ENCODE measurements around the gene OR4C13.
"Not testable (repeated sequence)": the region's sequence is repeated elsewhere in the genome, so short reads cannot be mapped to it uniquely, and the experiment has no call there.

Gene OR4C13

DNA sequence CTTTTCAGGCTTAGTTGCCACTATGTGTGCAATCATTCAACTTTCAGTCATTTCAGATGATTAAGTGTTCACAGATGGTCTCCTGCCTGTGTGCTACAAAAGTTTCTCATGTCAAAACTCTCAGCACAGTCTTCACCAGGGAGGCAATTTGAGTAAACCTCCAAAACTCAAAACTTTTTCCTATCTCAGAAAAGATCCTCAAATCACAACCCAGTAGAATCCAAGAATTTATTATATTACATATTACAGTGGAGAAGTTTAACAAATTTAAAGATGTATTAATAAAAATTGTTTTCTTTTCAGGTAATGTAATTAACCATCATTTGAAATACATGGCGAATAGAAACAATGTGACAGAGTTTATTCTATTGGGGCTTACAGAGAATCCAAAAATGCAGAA, at the start of gene OR4C13:
OR4C13 (plus strand) TSS at position 301 of the 400 bp plus-strand sequence; CDS start at position 333, 32 bp downstream.
- no peak for DNase-seq

DNA sequence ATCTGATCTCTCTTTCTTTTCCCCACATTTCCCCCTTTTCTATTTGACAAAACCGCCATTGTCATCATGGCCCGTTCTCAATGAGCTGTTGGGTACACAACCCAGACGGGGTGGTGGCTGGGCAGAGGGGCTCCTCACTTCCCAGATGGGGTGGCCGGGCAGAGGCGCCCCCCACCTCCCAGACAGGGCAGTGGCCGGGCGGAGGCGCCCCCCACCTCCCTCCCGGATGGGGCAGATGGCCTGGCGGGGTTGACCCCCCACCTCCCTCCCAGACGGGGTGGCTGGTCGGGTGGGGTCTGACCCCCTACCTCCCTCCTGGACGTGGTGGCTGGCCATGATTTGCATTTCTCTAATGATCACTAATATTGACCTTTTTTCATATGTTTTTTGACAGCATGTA, 40.7 kb upstream of the OR4C13 start:
- DNase-seq, result not testable (repeated sequence)

DNA sequence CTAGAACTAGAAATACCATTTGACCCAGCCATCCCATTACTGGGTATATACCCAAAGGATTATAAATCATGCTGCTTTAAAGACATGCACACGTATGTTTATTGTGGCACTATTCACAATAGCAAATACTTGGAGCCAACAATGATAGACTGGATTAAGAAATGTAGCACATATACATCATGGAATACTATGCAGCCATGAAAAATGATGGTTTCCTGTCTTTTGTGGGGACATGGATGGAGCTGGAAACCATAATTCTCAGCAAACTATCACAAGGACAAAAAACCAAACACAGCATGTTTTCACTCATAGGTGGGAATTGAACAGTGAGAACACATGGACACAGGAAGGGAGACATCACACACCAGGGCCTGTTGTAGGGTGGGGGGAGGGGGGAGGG, 3.5 kb upstream of the OR4C13 start:
- DNase-seq, result not testable (repeated sequence)

DNA sequence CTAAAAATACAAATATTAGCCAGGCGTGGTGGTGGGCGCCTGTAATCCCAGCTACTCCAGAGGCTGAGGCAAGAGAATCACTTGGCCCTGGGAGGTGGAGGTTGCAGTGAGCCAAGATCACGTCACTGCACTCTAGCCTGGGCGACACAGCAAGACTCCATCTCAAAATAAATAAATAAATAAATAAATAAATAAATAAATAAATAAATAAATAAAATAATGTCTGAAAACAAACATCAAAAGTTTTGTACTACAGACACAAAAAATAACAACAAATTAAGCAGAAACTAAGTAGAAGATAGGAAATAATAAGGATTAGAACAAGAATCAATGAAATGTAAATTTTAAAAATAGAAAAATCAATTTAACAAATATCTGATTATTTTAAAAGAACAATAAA, 21.2 kb downstream of the OR4C13 start:
- DNase-seq, result not testable (repeated sequence)

DNA sequence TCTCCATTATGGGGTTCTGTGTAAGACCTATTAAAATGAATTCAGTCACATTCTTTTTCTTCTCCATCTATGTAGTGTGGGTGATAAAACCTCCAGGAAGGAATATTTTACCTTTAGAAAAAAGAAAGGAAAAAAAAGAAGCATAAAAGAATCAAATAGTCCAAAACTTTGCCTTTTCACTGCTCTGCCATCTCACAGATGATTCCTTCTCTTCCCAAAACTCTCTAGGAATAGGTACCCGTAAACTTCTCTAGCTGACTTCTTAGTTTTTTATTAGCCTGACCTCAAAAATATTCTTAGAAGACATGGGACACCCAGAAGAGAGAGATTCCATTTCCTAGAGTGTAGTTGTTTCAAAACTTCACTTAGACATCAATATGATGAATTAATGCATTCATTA, 30.2 kb downstream of the OR4C13 start, which contains the start of gene OR4C12:
OR4C12 (minus strand) TSS at position 101 of the 400 bp plus-strand sequence; CDS start at position 67, 34 bp downstream.
- DNase-seq, result not testable (repeated sequence)

DNA sequence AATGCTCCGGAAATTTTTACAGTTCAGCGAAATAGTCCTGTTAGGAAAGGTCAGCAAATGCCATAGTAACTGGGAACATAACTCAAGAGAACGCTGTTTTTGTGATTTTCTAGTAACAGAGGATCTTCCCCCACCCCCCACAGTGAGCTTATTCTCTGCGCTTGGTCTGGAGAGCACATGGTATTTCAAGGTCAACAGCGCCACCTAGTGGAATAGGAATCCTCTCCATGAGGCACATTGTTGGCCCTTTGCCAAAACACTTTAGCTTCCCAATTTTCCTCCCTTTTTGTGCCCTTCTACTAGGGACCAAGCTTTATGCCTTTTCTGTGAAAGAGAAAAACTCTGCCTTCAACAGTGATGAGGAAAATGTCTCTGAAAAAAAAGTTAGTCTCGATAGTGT, 43.4 kb downstream of the OR4C13 start:
- no peak for DNase-seq
